ENCODE results near the gene PRKCZ. TPM values are rescaled to one million over a fixed set of nuclear protein-coding genes. Genes with fewer than 3 reads are reported as not detected.

PRKCZ gene
- total RNA-seq, 2 experiments from 2014 or later, result 8.0 to 10.0 TPM

DNA sequence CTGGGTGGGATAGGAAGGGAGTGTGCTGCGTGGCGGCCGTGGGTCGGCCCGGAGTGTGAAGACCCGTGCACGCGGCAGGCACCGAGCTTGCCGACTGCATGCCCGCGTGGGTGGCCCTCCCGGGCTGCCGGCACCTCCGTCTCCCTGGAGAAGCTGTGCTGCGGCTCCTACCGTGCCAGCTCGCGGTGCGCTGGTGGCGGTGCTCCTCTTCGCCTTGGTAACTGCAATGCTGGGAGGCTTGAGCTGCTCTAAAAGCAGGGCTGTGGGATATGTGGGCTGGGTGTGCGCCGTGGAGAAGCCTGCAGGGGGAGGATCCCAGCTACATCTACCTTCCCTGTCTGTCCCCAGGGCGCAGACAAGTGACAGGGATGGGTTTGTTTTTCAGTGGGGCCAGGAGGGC, 28.7 kb upstream of the PRKCZ start:
- DNase-seq (ENCODE audit: low spot score), result no peak
- H3K4me1 ChIP-seq (ENCODE audit: insufficient read depth, low read length, poor library complexity, severe bottlenecking), result no peaks in the 10 kb centered on the region
- no peak overlapping the region for H3K4me3 ChIP-seq (ENCODE audit: low read depth, low read length, poor library complexity, severe bottlenecking)
- no peaks in the 10 kb centered on the region for H3K36me3 ChIP-seq (ENCODE audit: insufficient read depth, low read length)
- H3K79me2 ChIP-seq (ENCODE audit: insufficient read depth, low read depth, low read length), result no peaks in the 10 kb centered on the region
- intact Hi-C loops (cut with micrococcal nuclease; ENCODE audit: unreplicated experiment), result no loop called here
- CTCF ChIA-PET (ENCODE audit: unreplicated experiment), result no interaction called here
- H2AFZ ChIP-seq (ENCODE audit: low read length), result no peak overlapping the region
- no peak overlapping the region for H3K27ac ChIP-seq (ENCODE audit: low read depth, low read length, poor library complexity, severe bottlenecking)
- H3K9me2 ChIP-seq (ENCODE audit: insufficient read depth, low read length), result no peaks in the 10 kb centered on the region
- TF ChIP-seq, protein P1, sequence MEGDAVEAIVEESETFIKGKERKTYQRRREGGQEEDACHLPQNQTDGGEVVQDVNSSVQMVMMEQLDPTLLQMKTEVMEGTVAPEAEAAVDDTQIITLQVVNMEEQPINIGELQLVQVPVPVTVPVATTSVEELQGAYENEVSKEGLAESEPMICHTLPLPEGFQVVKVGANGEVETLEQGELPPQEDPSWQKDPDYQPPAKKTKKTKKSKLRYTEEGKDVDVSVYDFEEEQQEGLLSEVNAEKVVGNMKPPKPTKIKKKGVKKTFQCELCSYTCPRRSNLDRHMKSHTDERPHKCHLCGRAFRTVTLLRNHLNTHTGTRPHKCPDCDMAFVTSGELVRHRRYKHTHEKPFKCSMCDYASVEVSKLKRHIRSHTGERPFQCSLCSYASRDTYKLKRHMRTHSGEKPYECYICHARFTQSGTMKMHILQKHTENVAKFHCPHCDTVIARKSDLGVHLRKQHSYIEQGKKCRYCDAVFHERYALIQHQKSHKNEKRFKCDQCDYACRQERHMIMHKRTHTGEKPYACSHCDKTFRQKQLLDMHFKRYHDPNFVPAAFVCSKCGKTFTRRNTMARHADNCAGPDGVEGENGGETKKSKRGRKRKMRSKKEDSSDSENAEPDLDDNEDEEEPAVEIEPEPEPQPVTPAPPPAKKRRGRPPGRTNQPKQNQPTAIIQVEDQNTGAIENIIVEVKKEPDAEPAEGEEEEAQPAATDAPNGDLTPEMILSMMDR (conservative IDR thresholded peaks at IDR 0.05; ENCODE audit: low read length), result no peak
- TF ChIP-seq EZH2phosphoT487 (IDR thresholded peaks at IDR 0.05; ENCODE audit: borderline replicate concordance, low read depth, low read length), result no peak
- H3K4me2 ChIP-seq (ENCODE audit: low read length), result no peak overlapping the region
- POLR2A ChIA-PET, result no interaction called here
- no peaks in the 10 kb centered on the region for H3K9me3 ChIP-seq (ENCODE audit: low read length)
- no TSS peak for BruUV-seq (replicated peaks)
- no peaks in the 10 kb centered on the region for H4K20me1 ChIP-seq (ENCODE audit: insufficient read depth, low read length)

DNA sequence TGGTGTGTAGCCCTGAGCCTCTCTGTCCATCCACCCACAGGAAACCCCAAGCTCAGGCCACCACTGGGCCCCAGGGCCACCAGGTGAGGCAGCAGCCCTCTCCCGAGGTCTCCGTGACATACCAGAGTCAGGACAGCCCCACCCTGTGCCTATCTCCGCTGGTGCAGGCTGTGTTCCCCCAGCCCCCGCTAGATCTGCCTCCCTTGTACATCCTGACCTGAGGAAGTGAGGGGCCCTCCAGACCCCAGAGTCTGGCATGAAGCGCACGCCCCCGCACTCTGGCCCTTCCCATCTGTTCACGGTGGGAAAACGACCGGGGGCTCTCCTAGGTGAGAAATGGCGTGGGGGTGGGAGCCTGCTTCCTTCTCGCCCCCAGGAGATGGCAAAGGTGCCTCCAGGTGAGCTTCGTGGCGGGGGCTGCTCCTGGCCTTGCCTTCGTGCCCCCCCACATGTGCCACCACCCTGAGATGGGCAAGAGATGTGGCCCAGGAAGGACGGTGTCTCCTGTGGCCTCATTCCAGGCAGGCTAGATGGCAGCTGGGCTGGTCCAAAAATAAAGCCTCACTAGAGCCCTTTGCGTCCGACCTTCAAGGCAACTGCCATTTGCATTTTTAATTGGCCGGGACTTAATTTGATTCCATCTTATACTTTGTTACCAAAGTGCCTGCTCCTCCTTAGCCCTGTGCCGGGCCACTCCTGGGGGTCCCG, 28.0 kb upstream of the PRKCZ start:
- Histone ChIP-seq H4K20me1 (ENCODE audit: insufficient read depth, low read length) (no peaks in the 10 kb centered on the region), H3K4me2 (ENCODE audit: low read length) (no peak overlapping the region), H3K79me2 (ENCODE audit: insufficient read depth, low read depth, low read length) (no peaks in the 10 kb centered on the region), H2AFZ (ENCODE audit: low read length) (no peak overlapping the region), H3K27ac (ENCODE audit: low read depth, low read length, poor library complexity, severe bottlenecking) (no peak overlapping the region), H3K4me3 (ENCODE audit: low read depth, low read length, poor library complexity, severe bottlenecking) (no peak overlapping the region), H3K9me2 (ENCODE audit: insufficient read depth, low read length) (no peaks in the 10 kb centered on the region), H3K4me1 (ENCODE audit: insufficient read depth, low read length, poor library complexity, severe bottlenecking) (no peaks in the 10 kb centered on the region), H3K9me3 (ENCODE audit: low read length) (no peaks in the 10 kb centered on the region), H3K36me3 (ENCODE audit: insufficient read depth, low read length) (no peaks in the 10 kb centered on the region)
- no TSS peak for BruUV-seq (replicated peaks)
- intact Hi-C loops (cut with micrococcal nuclease; ENCODE audit: unreplicated experiment), result no loop called here
- DNase-seq (ENCODE audit: low spot score), result no peak
- ChIA-PET CTCF (ENCODE audit: unreplicated experiment) (no interaction called here), POLR2A (no interaction called here)
- no peak for TF ChIP-seq EZH2phosphoT487 (IDR thresholded peaks at IDR 0.05; ENCODE audit: borderline replicate concordance, low read depth, low read length)
- TF ChIP-seq, protein P1 (conservative IDR thresholded peaks at IDR 0.05; ENCODE audit: low read length), result no peak

DNA sequence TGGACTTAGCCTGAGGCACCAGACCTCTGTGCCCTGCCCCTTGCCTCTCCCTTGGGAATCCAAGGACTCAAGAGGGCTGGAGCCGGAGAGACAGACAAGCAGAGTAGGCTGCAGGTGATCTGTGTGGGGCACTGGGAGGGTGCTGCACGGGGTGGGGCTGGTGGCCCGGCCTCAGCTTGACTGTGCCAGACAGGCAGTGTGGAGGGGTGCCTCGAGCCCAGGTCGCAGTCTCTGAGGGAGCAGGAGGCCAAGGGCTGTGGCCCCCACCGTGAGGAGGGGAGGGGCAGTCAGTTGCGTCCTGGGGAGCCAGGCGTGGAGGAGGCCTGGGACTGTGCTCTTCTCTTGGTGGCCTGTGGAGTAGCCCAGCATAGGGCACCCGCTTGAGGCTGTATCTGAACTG, 27.0 kb upstream of the PRKCZ start:
- no peaks in the 10 kb centered on the region for H3K9me3 ChIP-seq (ENCODE audit: low read length)

More for the DNA sequence above, 27.0 kb upstream of the PRKCZ start:
- CTCF ChIA-PET (ENCODE audit: unreplicated experiment), result no interaction called here
- Histone ChIP-seq H3K4me2 (ENCODE audit: low read length) (no peak overlapping the region), H2AFZ (ENCODE audit: low read length) (no peak overlapping the region), H3K4me3 (ENCODE audit: low read depth, low read length, poor library complexity, severe bottlenecking) (no peak overlapping the region), H4K20me1 (ENCODE audit: insufficient read depth, low read length) (no peaks in the 10 kb centered on the region), H3K9me2 (ENCODE audit: insufficient read depth, low read length) (no peaks in the 10 kb centered on the region), H3K36me3 (ENCODE audit: insufficient read depth, low read length) (no peaks in the 10 kb centered on the region), H3K27ac (ENCODE audit: low read depth, low read length, poor library complexity, severe bottlenecking) (no peak overlapping the region), H3K4me1 (ENCODE audit: insufficient read depth, low read length, poor library complexity, severe bottlenecking) (no peaks in the 10 kb centered on the region), H3K79me2 (ENCODE audit: insufficient read depth, low read depth, low read length) (no peaks in the 10 kb centered on the region)
- BruUV-seq (replicated peaks), result no TSS peak
- no peak for DNase-seq (ENCODE audit: low spot score)
- TF ChIP-seq EZH2phosphoT487 (IDR thresholded peaks at IDR 0.05; ENCODE audit: borderline replicate concordance, low read depth, low read length), result no peak
- TF ChIP-seq, protein P1 (conservative IDR thresholded peaks at IDR 0.05; ENCODE audit: low read length), result no peak
- intact Hi-C loops (cut with micrococcal nuclease; ENCODE audit: unreplicated experiment), result no loop called here
- POLR2A ChIA-PET, result no interaction called here
